Bone marrow (tissue), 2 donors: ENCODE results near the gene NPM1.

ENCODE experiments used
- DNase-seq, 2 donors: peaks; one replicate each; lab custom pipeline; 2025; lab: John Stamatoyannopoulos, UW

NPM1 gene

DNA sequence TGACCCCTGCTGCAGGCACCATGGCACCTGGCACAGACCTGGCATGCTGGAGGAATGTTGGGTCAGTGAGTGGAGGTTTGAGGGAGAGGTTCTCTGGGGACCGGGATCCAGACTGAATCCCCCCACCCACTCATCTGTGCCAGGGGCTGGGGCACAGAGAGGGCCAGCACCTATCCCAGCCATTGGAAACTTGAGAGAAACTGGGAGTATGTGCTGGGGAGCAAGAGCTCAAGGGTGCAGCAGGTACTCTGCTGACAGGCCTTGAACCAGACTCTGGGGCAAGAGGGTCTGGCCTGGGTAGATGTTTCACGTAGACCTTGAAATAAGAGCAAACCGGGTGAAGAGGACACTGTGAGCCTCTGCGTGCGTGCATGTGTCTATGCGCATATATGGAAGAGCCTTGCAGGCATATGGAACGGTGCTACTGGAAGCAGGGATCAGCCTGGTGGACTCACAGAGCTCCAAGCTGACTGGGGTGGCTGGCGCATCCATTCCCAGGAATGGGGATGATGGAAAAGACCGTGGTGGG is 40.6 kb downstream of the NPM1 start:
- DNase-seq: no peak

DNA sequence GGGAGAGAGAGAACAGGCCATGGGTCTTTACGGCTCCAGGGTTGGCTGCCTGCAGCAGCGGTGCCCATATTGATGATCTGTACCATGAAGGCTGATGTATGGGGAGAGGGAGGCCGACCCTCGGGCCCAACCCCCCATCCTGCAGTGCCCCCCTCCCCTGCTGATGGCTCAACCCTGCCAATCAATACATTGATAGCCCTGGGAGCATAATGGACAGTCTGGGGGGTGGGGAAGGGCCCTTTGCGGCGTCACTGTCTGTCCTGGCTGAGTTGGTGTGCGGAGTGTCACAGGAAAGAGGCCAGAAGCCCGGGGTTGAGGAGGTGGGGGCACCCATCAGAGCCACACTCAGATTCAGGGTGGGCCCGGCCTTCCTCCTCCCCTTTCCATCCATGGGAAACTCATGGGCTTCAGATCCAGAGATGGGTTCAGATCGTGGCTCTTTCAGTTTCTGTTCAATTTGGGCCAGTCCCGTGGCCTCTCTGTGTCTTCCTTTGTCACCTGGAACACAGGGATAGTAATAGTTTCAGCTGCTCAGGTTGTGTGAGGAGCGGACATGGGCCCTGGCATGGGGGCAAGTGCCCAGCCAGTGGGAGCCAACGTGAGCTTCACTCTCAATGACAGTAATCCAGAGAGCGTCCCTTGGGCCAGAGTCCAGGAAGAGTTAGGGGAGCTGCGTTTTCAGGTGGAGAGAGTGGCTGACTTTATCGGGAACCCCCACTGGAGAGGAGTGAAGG is 41.3 kb downstream of the NPM1 start:
- DNase-seq: no peak

- no peak for DNase-seq
Measured at GRCh38 chr5:171429543-171429910, 41.9 kb downstream of the NPM1 start.

GRCh38 chr5:171431251-171431777 is 43.7 kb downstream of the NPM1 start:
- no peak for DNase-seq

DNA sequence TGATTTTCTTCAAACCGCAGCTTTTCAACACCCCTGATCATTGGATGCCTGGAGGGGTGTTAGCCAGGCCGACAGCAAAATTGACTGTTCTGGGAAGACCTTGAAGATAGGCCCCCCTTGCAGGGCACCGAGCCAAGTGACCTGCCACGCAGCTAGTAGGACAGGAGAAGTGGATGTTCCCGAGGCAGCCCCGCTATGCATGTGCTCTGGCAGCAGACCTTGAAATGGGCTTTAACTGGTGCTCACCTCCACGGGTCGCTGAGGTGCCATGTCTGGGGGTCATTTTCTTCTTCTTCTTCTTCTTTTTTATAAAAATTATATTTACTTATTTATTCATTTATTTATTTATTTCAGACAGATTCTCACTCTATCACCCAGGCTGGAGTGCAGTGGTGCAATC is 44.4 kb downstream of the NPM1 start:
- no peak for DNase-seq

DNA sequence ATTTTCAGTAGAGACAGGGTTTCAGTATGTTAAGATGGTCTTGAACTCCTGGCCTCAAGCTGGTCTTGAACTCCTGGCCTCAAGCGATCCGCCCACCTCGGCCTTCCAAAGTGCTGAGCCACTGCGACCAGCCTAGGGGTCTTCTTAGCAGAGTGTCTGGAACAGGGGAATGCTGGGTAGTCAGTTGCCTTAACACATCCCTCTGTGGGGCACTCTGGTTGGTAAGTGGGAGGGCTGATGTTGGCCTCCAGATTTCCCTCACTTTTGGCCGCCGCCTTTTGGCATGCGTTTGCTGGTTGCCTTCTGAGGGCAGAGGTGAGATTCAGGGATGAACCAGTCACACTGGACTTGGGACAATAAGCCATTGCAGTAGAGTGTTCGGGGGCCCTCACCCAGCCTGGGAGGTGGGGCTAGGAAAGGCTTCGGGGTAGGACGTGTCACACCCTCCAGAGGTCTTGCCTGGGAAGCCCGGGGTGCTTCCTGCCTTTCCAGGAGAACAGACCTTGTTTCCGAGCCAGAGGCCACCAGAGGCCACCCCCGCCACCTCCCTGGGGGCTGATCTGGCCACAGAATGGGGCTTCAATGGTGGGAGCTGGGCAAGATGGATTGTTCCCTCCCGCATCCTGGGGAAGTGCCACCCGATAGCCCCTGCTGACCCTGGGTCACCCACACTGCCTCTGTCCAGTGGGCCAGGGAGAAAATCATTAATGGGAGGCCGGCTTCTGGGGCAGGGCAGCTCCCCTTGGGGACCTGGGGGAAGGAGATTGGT is 45.1 kb downstream of the NPM1 start:
- DNase-seq: no peak

- DNase-seq: no peak
Measured at GRCh38 chr5:171433352-171433698, 45.7 kb downstream of the NPM1 start.

GRCh38 chr5:171433982-171434676 is 46.5 kb downstream of the NPM1 start:
- no peak for DNase-seq

- DNase-seq: no peak
Measured at GRCh38 chr5:171434874-171435273, 47.2 kb downstream of the NPM1 start.

GRCh38 chr5:171435908-171436307 is 48.3 kb downstream of the NPM1 start:
- no peak for DNase-seq

GRCh38 chr5:171436804-171437285 is 49.2 kb downstream of the NPM1 start:
- no peak for DNase-seq

GRCh38 chr5:171437286-171437821 is 49.7 kb downstream of the NPM1 start:
- no peak for DNase-seq

DNA sequence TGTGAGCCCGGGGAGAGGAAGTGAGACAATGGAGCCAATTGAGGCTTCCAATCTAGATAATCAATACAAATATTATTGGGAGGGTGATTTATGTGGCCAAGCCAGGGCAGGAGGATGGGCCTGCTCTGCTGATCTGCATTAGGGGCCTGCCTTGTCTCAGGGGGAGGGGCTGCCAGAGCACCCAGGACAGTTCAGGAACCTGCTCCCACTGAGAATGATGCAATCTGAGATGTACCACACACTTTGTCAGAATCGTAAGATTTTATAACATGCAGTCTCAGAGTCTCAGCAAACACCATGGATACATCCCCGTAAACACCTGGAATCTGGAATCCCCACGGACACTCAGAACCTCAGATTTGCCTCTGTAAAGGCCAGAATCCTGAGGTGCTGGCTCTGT is 51.1 kb downstream of the NPM1 start:
- DNase-seq: no peak

DNA sequence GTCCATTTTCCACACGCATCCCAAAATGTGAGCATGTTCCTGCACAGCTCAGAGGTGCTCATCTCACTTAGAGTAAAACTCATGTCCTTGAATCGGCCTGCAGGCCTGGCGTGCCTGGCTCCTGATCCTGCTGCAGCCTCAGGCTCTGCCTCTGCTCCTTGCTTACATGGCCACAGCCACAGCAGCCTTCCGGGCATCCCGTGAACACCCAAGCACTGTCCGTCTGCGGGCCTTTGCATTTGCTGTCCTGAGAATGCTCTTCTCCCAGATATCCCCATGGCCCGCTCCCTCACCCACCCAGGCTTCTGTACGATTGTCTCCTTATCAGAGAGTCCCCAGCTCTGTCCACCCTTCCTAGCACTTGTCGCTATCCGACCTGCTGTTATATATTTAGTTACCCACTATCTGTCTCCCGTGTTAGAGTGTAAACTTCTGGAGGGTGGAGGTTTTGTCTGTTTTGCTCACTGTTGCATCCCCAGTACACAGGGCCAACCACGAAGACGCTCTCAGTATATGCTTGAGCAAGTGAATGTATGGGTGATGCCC is 53.7 kb downstream of the NPM1 start:
- no peak for DNase-seq

GRCh38 chr5:171442287-171443042 is 54.8 kb downstream of the NPM1 start:
- no peak for DNase-seq

GRCh38 chr5:171444582-171444981 is 56.9 kb downstream of the NPM1 start:
- no peak for DNase-seq

DNA sequence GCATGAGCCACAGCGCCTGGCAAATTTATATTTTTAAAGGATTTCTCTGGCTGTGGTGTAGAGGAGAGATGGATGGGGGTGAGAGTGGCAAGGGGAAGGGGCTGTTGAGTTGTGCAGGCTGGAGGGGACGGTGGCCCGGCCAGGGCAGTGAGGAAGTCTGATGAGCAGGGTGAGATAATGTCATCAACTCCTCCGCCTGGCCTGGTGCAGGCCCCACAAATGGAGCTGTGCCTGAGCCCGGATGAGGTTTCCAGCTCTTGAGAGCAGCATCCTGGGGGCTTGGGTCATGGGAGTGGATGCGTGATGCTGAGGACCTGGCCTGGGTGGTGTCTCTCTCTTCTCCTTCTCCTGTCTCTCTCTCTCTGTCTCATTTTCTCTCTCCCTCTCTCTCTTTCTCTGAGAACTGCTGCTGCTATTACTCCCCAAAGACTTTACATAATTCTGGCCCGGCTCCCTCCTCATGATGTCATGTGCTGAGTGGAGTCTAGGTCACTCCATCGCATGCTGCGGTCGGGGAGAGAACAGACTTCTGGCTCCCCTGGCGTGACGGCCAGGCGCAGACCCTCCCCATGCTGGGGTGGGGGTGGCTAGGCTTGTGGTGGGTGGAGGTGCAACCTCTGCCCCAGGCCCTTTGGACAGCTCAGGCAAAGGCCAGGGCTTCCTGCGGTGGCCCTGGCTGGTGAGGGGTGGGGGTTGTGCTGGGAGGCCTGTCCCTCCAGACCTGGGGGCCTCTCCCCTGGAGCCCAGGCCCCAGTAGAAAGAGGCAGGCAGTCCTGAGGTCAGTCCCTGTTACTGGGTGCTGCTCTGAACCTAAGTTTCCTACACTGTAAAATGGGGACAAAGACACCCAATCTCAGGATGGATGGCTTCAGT is 58.2 kb downstream of the NPM1 start:
- no peak for DNase-seq

DNA sequence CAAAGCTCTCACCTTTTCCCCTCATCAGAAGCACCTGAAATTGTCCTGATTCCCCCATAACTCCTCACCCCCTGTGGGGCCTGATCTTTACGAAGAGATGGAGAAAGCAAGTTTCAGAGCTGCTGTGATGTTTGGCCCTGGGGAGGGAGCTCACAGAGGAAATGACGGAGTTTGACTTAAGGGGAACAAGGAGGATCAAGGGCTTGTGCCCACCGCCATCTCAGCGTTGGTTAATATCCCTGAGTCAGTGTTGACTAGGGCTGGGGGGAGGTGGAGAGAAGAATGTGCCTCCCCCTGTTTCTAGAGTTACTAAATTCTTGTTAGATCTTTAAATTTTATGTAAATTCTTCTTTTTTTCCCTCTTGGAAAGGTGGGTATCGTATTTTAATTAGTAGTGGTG is 59.6 kb downstream of the NPM1 start:
- no peak for DNase-seq

DNA sequence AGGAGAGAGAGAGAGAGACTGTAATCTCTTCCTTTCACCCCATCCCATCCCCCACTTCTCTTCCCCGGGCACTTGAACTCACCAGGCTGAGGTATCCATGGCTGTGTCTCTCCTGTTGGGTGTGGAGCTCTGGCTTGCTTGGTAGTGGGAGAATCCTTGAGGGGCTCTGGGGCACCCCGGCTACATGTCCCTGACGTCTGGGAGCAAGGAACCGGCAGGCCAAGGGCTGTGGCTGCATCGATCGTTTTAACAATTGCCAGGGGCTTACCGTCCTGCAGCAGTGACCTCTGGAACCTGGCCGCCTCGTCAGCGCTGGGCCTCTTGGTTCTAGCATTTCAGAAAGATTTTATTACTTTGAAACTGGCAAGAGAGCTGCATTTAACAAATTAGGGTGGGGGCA is 61.8 kb downstream of the NPM1 start:
- no peak for DNase-seq
